Measurements from ENCODE around the gene CREM. TPM values are rescaled to one million over a fixed set of nuclear protein-coding genes. Genes with fewer than 3 reads are reported as not detected.

CREM gene
- total and polyA plus RNA-seq, 2 experiments from 2014 or later = 40.9 to 43.8 TPM

DNA sequence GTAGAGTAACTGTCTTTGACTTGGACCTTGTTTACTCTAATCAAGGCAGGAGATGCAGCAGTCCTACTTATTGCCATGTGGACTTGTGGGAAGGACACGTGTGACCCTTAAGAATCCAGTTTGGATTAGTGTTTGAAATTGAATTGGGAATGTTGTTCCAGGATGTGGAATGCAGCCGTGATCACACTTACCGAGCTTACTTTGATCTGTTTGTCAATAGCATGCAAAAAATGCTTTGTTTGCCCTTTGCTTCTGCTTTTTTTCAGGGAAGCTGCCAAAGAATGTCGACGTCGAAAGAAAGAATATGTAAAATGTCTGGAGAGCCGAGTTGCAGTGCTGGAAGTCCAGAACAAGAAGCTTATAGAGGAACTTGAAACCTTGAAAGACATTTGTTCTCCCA, 84.7 kb downstream of the CREM start (continued):
- no peak for TF ChIP-seq REST (IDR thresholded peaks at IDR 0.05; ENCODE audit: unreplicated experiment)

- Histone ChIP-seq H3K4me2 (peak overlapping the region; percentile 36; the same call in 1 of the 2 replicates), H4K20me1 (replicated peaks; ENCODE audit: insufficient read depth) (no peaks in the 10 kb centered on the region), H3K27ac (ENCODE audit: low read depth) (no peak overlapping the region), H3K4me1 (ENCODE audit: insufficient read depth) (peaks cover 43% of the 10 kb centered on the region), H3K79me2 (replicated peaks; ENCODE audit: insufficient read depth) (no peaks in the 10 kb centered on the region), H2AFZ (no peak overlapping the region), H3K27me3 (ENCODE audit: insufficient read depth) (no peaks in the 10 kb centered on the region), H3F3A (replicated peaks; ENCODE audit: low read depth) (no peaks in the 10 kb centered on the region), H3K4me3 (no peak overlapping the region), H3K9me2 (ENCODE audit: insufficient read depth) (no peaks in the 10 kb centered on the region), H3K36me3 (ENCODE audit: insufficient read depth) (no peaks in the 10 kb centered on the region)
- no peak for ATAC-seq
- no peak for DNase-seq (ENCODE audit: low spot score)
- Mint-ChIP-seq H3K27me3 (ENCODE audit: insufficient read depth, low read depth, poor library complexity) (peaks cover 8% of the 10 kb centered on the region), H3K4me1 (peaks cover 46% of the 10 kb centered on the region), H3K36me3 (ENCODE audit: low read depth) (no peaks in the 10 kb centered on the region), H3K9me3 (no peaks in the 10 kb centered on the region), H3K27ac (no peak overlapping the region), H3K4me3 (no peak overlapping the region)
- TF ChIP-seq POLR2AphosphoS5 (IDR thresholded peaks at IDR 0.05; ENCODE audit: low read depth) (no peak), ZNF331 (CRISPR knock-in tag; IDR thresholded peaks at IDR 0.05; ENCODE audit: low read depth) (no peak), ZNF114 (CRISPR knock-in tag; IDR thresholded peaks at IDR 0.05) (no peak), NANOG (IDR thresholded peaks at IDR 0.05; ENCODE audit: borderline replicate concordance) (no peak), CTCF (conservative IDR thresholded peaks at IDR 0.05; ENCODE audit: low read depth in 2 of 2) (no peak), EZH2phosphoT487 (IDR thresholded peaks at IDR 0.05; ENCODE audit: unreplicated experiment) (no peak), REST (IDR thresholded peaks at IDR 0.05; ENCODE audit: unreplicated experiment) (no peak)
- TF ChIP-seq, protein P1, sequence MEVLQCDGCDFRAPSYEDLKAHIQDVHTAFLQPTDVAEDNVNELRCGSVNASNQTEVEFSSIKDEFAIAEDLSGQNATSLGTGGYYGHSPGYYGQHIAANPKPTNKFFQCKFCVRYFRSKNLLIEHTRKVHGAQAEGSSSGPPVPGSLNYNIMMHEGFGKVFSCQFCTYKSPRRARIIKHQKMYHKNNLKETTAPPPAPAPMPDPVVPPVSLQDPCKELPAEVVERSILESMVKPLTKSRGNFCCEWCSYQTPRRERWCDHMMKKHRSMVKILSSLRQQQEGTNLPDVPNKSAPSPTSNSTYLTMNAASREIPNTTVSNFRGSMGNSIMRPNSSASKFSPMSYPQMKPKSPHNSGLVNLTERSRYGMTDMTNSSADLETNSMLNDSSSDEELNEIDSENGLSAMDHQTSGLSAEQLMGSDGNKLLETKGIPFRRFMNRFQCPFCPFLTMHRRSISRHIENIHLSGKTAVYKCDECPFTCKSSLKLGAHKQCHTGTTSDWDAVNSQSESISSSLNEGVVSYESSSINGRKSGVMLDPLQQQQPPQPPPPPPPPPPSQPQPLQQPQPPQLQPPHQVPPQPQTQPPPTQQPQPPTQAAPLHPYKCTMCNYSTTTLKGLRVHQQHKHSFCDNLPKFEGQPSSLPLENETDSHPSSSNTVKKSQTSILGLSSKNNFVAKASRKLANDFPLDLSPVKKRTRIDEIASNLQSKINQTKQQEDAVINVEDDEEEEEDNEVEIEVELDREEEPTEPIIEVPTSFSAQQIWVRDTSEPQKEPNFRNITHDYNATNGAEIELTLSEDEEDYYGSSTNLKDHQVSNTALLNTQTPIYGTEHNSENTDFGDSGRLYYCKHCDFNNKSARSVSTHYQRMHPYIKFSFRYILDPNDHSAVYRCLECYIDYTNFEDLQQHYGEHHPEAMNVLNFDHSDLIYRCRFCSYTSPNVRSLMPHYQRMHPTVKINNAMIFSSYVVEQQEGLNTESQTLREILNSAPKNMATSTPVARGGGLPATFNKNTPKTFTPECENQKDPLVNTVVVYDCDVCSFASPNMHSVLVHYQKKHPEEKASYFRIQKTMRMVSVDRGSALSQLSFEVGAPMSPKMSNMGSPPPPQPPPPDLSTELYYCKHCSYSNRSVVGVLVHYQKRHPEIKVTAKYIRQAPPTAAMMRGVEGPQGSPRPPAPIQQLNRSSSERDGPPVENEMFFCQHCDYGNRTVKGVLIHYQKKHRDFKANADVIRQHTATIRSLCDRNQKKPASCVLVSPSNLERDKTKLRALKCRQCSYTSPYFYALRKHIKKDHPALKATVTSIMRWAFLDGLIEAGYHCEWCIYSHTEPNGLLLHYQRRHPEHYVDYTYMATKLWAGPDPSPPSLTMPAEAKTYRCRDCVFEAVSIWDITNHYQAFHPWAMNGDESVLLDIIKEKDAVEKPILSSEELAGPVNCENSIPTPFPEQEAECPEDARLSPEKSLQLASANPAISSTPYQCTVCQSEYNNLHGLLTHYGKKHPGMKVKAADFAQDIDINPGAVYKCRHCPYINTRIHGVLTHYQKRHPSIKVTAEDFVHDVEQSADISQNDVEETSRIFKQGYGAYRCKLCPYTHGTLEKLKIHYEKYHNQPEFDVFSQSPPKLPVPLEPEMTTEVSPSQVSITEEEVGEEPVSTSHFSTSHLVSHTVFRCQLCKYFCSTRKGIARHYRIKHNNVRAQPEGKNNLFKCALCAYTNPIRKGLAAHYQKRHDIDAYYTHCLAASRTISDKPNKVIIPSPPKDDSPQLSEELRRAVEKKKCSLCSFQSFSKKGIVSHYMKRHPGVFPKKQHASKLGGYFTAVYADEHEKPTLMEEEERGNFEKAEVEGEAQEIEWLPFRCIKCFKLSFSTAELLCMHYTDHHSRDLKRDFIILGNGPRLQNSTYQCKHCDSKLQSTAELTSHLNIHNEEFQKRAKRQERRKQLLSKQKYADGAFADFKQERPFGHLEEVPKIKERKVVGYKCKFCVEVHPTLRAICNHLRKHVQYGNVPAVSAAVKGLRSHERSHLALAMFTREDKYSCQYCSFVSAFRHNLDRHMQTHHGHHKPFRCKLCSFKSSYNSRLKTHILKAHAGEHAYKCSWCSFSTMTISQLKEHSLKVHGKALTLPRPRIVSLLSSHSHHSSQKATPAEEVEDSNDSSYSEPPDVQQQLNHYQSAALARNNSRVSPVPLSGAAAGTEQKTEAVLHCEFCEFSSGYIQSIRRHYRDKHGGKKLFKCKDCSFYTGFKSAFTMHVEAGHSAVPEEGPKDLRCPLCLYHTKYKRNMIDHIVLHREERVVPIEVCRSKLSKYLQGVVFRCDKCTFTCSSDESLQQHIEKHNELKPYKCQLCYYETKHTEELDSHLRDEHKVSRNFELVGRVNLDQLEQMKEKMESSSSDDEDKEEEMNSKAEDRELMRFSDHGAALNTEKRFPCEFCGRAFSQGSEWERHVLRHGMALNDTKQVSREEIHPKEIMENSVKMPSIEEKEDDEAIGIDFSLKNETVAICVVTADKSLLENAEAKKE (CRISPR knock-in tag; IDR thresholded peaks at IDR 0.05) = no peak
- TF ChIP-seq, protein P2, sequence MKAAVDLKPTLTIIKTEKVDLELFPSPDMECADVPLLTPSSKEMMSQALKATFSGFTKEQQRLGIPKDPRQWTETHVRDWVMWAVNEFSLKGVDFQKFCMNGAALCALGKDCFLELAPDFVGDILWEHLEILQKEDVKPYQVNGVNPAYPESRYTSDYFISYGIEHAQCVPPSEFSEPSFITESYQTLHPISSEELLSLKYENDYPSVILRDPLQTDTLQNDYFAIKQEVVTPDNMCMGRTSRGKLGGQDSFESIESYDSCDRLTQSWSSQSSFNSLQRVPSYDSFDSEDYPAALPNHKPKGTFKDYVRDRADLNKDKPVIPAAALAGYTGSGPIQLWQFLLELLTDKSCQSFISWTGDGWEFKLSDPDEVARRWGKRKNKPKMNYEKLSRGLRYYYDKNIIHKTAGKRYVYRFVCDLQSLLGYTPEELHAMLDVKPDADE (IDR thresholded peaks at IDR 0.05) = no peak
Observed at GRCh38 chr10:35212856-35213255, 86.2 kb downstream of the CREM start.

Measured in GM23338 (cell line).